ENCODE measurements around the gene TSHZ2. TPM values are rescaled to one million over a fixed set of nuclear protein-coding genes. Genes with fewer than 3 reads are reported as not detected.

The TSHZ2 gene
- total RNA-seq, 3 donors from 2014 or later (not counting 1 experiment from before 2014, with no cell fraction given) = 1.8 to 1.9 TPM; not detected in 1

DNA sequence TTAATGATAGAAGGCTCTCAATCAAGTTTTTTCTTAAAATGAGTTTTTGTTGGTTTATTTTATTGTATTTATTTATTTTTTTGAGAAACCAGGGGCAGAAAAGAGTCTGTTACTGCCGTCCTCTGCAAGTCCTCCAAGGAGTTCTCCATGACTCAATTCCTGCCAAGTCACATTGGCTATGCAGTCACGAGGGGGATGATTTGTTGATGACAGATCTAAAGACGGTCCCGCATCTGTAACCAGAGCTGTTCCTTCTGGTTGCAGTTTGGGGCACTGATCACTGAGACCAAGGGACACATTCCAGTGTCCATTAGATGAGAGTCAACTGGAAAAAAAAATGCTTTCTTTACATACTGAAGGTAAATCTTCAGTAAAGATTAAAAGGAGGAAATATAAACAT is 13.9 kb upstream of the TSHZ2 start:
- TF ChIP-seq, protein P1, sequence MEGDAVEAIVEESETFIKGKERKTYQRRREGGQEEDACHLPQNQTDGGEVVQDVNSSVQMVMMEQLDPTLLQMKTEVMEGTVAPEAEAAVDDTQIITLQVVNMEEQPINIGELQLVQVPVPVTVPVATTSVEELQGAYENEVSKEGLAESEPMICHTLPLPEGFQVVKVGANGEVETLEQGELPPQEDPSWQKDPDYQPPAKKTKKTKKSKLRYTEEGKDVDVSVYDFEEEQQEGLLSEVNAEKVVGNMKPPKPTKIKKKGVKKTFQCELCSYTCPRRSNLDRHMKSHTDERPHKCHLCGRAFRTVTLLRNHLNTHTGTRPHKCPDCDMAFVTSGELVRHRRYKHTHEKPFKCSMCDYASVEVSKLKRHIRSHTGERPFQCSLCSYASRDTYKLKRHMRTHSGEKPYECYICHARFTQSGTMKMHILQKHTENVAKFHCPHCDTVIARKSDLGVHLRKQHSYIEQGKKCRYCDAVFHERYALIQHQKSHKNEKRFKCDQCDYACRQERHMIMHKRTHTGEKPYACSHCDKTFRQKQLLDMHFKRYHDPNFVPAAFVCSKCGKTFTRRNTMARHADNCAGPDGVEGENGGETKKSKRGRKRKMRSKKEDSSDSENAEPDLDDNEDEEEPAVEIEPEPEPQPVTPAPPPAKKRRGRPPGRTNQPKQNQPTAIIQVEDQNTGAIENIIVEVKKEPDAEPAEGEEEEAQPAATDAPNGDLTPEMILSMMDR (IDR thresholded peaks at IDR 0.05) = no peak
- no peak overlapping the region for H3K4me3 ChIP-seq (ENCODE audit: low read length)
- Mint-ChIP-seq H3K4me3 (no peak overlapping the region), H3K27me3 (ENCODE audit: low read depth in 2 of 2) (peaks cover 13 to 28% of the 10 kb centered on the region in 2 donors), H3K9me3 (no peaks in the 10 kb centered on the region), H3K4me1 (no peaks in the 10 kb centered on the region), H3K36me3 (no peaks in the 10 kb centered on the region), H3K27ac (no peak overlapping the region)
- DNase-seq = no peak
- H3K27me3 ChIP-seq (ENCODE audit: control insufficient read depth, insufficient read depth, low read length) = no peaks in the 10 kb centered on the region
- intact Hi-C loops (cut with micrococcal nuclease) = no loop called here
- H3K36me3 ChIP-seq (ENCODE audit: control insufficient read depth, insufficient read depth, low read length) = no peaks in the 10 kb centered on the region
- H3K4me1 ChIP-seq (ENCODE audit: control insufficient read depth, insufficient read depth, low read length) = no peaks in the 10 kb centered on the region
- H3K9me3 ChIP-seq (ENCODE audit: control insufficient read depth, insufficient read depth, low read length) = no peaks in the 10 kb centered on the region
- WGBS (ENCODE audit: insufficient coverage) = 72% methylated on average over 4 of the region's 4 CpGs
- no peak for ATAC-seq
- H3K27ac ChIP-seq (ENCODE audit: low read length) = no peak overlapping the region

DNA sequence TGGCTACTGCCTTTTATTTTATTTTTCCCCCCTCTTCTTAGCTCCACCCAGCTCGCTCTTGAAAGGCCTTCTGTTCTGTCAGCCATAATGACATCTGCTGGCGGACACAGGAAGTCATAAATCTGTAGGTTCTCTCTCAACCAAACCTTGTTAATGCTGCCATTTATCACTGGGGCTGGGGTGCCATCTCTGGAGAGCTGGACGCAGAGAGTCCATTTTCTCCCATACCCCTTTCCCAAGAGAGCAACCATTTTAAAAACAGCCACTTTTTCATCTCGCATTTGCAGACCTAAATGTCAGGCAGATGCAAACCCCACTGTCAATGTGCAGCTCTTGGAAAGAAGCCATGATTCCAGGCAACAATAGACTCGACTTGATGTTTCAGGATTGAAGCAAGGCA is 13.0 kb upstream of the TSHZ2 start:
- ATAC-seq (no peak), DNase-seq (no peak)
- no peak overlapping the region for H3K4me3 ChIP-seq (ENCODE audit: low read length)
- H3K27ac ChIP-seq (ENCODE audit: low read length) = no peak overlapping the region
- Mint-ChIP-seq H3K9me3 (no peaks in the 10 kb centered on the region), H3K4me3 (no peak overlapping the region), H3K27me3 (ENCODE audit: low read depth in 2 of 2) (peaks cover 18 to 37% of the 10 kb centered on the region in 2 donors), H3K27ac (no peak overlapping the region), H3K36me3 (no peaks in the 10 kb centered on the region), H3K4me1 (no peaks in the 10 kb centered on the region)
- H3K27me3 ChIP-seq (ENCODE audit: control insufficient read depth, insufficient read depth, low read length) = no peaks in the 10 kb centered on the region
- no peaks in the 10 kb centered on the region for H3K9me3 ChIP-seq (ENCODE audit: control insufficient read depth, insufficient read depth, low read length)
- H3K36me3 ChIP-seq (ENCODE audit: control insufficient read depth, insufficient read depth, low read length) = no peaks in the 10 kb centered on the region
- TF ChIP-seq, protein P1 (IDR thresholded peaks at IDR 0.05) = no peak
- WGBS (ENCODE audit: insufficient coverage) = 50% methylated on average over 5 of the region's 5 CpGs
- no peaks in the 10 kb centered on the region for H3K4me1 ChIP-seq (ENCODE audit: control insufficient read depth, insufficient read depth, low read length)
- intact Hi-C loops (cut with micrococcal nuclease) = no loop called here

DNA sequence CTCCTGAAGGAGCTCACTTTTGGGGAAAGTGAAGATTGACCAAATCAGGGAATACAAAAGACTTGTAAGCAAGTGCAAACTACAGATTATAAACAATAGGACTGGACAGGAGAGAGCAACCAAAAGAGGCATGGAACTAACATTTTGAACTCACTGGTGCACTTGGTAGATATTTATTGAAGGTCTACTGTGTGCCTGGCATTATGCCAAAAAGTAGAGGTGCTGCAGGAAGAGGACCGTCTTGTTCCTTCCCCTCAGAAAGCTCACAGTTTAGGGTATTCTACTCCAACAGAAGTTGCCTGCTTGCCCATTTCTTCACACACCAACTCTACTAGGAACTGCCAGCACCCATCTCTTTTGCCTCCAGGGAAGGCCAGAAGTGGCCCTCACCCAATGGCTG is 10.0 kb upstream of the TSHZ2 start:
- DNase-seq = no peak
- H3K27ac ChIP-seq (ENCODE audit: low read length) = no peak overlapping the region
- 70% methylated on average over 1 of the region's 1 CpG for WGBS (ENCODE audit: insufficient coverage)
- H3K4me3 Mint-ChIP-seq = no peak overlapping the region
- H3K4me1 ChIP-seq (ENCODE audit: control insufficient read depth, insufficient read depth, low read length) = no peaks in the 10 kb centered on the region
- no peaks in the 10 kb centered on the region for H3K27me3 ChIP-seq (ENCODE audit: control insufficient read depth, insufficient read depth, low read length)
- H3K27me3 Mint-ChIP-seq (ENCODE audit: low read depth in 2 of 2) = peaks cover 28 to 39% of the 10 kb centered on the region in 2 donors
- ATAC-seq = no peak
- H3K9me3 ChIP-seq (ENCODE audit: control insufficient read depth, insufficient read depth, low read length) = no peaks in the 10 kb centered on the region
- H3K4me1 Mint-ChIP-seq = no peaks in the 10 kb centered on the region
- intact Hi-C loops (cut with micrococcal nuclease) = no loop called here
- no peak overlapping the region for H3K4me3 ChIP-seq (ENCODE audit: low read length)
- no peaks in the 10 kb centered on the region for H3K36me3 Mint-ChIP-seq
- H3K36me3 ChIP-seq (ENCODE audit: control insufficient read depth, insufficient read depth, low read length) = no peaks in the 10 kb centered on the region
- no peak overlapping the region for H3K27ac Mint-ChIP-seq
- TF ChIP-seq, protein P1 (IDR thresholded peaks at IDR 0.05) = no peak
- H3K9me3 Mint-ChIP-seq = no peaks in the 10 kb centered on the region

GRCh38 chr20:52963131-52963530 is 9.0 kb upstream of the TSHZ2 start:
- Histone ChIP-seq H3K27ac (ENCODE audit: low read length) (no peak overlapping the region), H3K4me1 (ENCODE audit: control insufficient read depth, insufficient read depth, low read length) (no peaks in the 10 kb centered on the region), H3K9me3 (ENCODE audit: control insufficient read depth, insufficient read depth, low read length) (no peaks in the 10 kb centered on the region), H3K36me3 (ENCODE audit: control insufficient read depth, insufficient read depth, low read length) (no peaks in the 10 kb centered on the region), H3K27me3 (ENCODE audit: control insufficient read depth, insufficient read depth, low read length) (no peaks in the 10 kb centered on the region), H3K4me3 (ENCODE audit: low read length) (no peak overlapping the region)
- Mint-ChIP-seq H3K9me3 (no peaks in the 10 kb centered on the region), H3K4me1 (no peaks in the 10 kb centered on the region), H3K36me3 (no peaks in the 10 kb centered on the region), H3K27ac (no peak overlapping the region), H3K27me3 (ENCODE audit: low read depth in 2 of 2) (peaks cover 28 to 39% of the 10 kb centered on the region in 2 donors), H3K4me3 (no peak overlapping the region)
- WGBS (ENCODE audit: insufficient coverage) = 22% methylated on average over 2 of the region's 3 CpGs
- TF ChIP-seq, protein P1 (IDR thresholded peaks at IDR 0.05) = no peak
- intact Hi-C loops (cut with micrococcal nuclease) = no loop called here
- ATAC-seq (no peak), DNase-seq (no peak)
